Pancreas (tissue), 10 donors: Measurements from ENCODE around the gene ZSWIM5. TPM values are rescaled to one million over a fixed set of nuclear protein-coding genes. Genes with fewer than 3 reads are reported as not detected.
A peak's percentile ranks its signal among the peaks of the same experiment; 100 is the strongest.
"Not testable (repeated sequence)": the region's sequence is repeated elsewhere in the genome, so short reads cannot be mapped to it uniquely, and the experiment has no call there.

Experiments
- ATAC-seq, 4 donors: fragments of 200-7000 bp; cut with Tn5 transposase; one replicate each; pipeline versions ENCODE4 v1.8.0 to v1.9.1; 2020; ENCODE audit warnings: mild to moderate bottlenecking in 4 of 4, moderate library complexity in 4 of 4
- DNase-seq, 6 donors: peaks; one replicate each; pipeline ENCODE4 v3.0.0-alpha.2; 2020
- FAIRE-seq: peaks from 2 replicates; lab custom pipeline; 2012; peaks lifted over from hg19 to GRCh38; lab: Jason Lieb, UNC
- H3K27ac ChIP-seq, 4 donors: fragments of 200-600 bp; sonication (generic); 1 replicate in 3 of 4; 2 replicates in 1 of 4; pipeline versions ENCODE4 v1.5.0 to v1.8.0; 2020
- H3K27me3 ChIP-seq, 4 donors: fragments of 200-600 bp; one replicate each; pipeline ENCODE4 v1.8.0; 2021
- H3K36me3 ChIP-seq, 3 donors: fragments of 200-600 bp; sonication (generic) in 1 of 3; one replicate each; pipeline versions ENCODE4 v1.5.0 to v1.8.0; 2020 to 2021
- H3K4me1 ChIP-seq, 3 donors: fragments of 200-600 bp; one replicate each; pipeline ENCODE4 v1.8.0; 2021
- H3K4me3 ChIP-seq, 4 donors: fragments of 200-600 bp; sonication (generic) in 2 of 4; one replicate each; pipeline versions ENCODE4 v1.5.0 to v1.8.0; 2020 to 2021
- H3K9me3 ChIP-seq, 4 donors: fragments of 200-600 bp; one replicate each; pipeline ENCODE4 v1.8.0; 2021
- WGBS, 2 donors: extraction: QIAGEN DNeasy Blood & Tissue Kit; methylation state at CpG; one replicate each; pipeline ENCODE4 v1.1.7; 2013; 5-methylcytosine and 5-hydroxymethylcytosine counted together
- intact Hi-C, 3 donors: fragments of 100-400 bp; cut with DNase I; formaldehyde crosslinking; loops; one replicate each; pipeline versions ENCODE4 v1.11.1 to v1.14.2; 2022
- polyA plus RNA-seq, 2 donors: library from polyadenylated mRNA; stranded (reverse); fragments of 200-250 nt; gene quantifications; one replicate each; pipeline ENCODE4 v1.2.3, GENCODE V29; 2013
- total RNA-seq, 6 donors: library from RNA; stranded (reverse); fragmentation: NEBNext Ultra II Directional in 4 of 6; extraction: Animal tissue kit (Norgen Biotek cat#: 25700) in 4 of 6; gene quantifications; one replicate each; pipeline versions ENCODE4 v1.2.1 to v1.2.4, GENCODE V29; 2021 to 2023
- TF ChIP-seq, protein P1 (sequence below), 4 donors: fragments of 200-600 bp; sonication (generic) in 3 of 4; IDR thresholded peaks; one replicate each; pipeline versions ENCODE4 v1.5.0 to v1.8.0; 2021; ENCODE audit warnings: antibody characterized with exemption in 4 of 4
- donor health status: healthy with polysubstance abuse.
- donor health status: DM: no; HTN: no; CAD: no; lungs with moderate emphysema.
- donor health status: DM: no; HTN: no; CAD: no.
- donor health status: control.
- donor health status: control.
- donor health status: Bipolar disorder and iron deficiency.
- donor health status: DM: yes; HTN: yes; CAD: no.
- donor health status: DM: no; HTN: no; CAD: no.
- donor health status: DM: no; HTN: no; CAD: no.
- donor health status: DM: yes; HTN: yes; CAD: no.

The ZSWIM5 gene
- total and polyA plus RNA-seq, 8 donors = 0.76 to 2.7 (median 2.4) TPM

DNA sequence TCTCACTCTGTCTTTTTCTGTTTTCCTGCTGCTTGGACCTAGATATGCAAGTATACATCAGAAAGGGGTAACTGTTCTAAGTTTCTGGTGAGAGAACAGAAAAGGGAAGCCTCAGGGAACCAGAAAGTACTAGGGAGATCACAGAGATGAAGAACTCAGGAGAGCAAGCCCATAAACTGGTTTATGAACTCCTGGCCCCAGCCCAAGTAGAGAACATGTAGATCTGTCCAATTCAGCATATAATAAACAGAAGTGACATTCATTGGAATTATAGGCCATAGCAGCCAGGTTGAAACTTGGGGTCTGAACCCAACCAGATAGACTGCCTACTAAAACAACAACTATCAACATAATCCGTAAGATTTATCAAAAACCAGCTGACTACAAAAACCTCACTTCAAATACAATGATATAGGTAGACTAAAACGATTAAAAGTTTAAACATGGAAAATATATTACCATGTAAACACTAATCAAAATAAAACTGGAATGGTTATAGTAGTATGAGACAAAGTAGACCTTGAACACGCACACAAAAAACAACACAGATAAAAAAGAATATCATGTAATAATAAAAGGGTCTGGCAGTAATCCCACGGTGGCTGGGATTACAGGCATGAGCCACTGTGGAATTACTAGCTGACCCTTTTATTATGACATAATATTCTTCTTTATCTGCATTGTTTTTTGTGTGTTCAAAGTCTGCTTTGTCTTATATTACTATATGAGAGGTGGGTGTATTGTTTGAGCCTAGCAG, 65.0 kb downstream of the ZSWIM5 start:
- TF ChIP-seq, protein P1, sequence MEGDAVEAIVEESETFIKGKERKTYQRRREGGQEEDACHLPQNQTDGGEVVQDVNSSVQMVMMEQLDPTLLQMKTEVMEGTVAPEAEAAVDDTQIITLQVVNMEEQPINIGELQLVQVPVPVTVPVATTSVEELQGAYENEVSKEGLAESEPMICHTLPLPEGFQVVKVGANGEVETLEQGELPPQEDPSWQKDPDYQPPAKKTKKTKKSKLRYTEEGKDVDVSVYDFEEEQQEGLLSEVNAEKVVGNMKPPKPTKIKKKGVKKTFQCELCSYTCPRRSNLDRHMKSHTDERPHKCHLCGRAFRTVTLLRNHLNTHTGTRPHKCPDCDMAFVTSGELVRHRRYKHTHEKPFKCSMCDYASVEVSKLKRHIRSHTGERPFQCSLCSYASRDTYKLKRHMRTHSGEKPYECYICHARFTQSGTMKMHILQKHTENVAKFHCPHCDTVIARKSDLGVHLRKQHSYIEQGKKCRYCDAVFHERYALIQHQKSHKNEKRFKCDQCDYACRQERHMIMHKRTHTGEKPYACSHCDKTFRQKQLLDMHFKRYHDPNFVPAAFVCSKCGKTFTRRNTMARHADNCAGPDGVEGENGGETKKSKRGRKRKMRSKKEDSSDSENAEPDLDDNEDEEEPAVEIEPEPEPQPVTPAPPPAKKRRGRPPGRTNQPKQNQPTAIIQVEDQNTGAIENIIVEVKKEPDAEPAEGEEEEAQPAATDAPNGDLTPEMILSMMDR (IDR thresholded peaks at IDR 0.05) = no peak
- Histone ChIP-seq H3K4me3 (no peak overlapping the region), H3K27me3 (no peaks in the 10 kb centered on the region), H3K36me3 (no peaks in the 10 kb centered on the region), H3K4me1 (peaks cover 0 to 6% (median 0%) of the 10 kb centered on the region in 3 donors), H3K9me3 (no peaks in the 10 kb centered on the region), H3K27ac (no peak overlapping the region)
- ATAC-seq = peak in 1 of 4 donors; percentile 40
- FAIRE-seq = no peak
- DNase-seq = no peak
- intact Hi-C loops = no loop called here
- 39 to 51% methylated on average over 4 of the region's 4 CpGs for WGBS, 2 donors

DNA sequence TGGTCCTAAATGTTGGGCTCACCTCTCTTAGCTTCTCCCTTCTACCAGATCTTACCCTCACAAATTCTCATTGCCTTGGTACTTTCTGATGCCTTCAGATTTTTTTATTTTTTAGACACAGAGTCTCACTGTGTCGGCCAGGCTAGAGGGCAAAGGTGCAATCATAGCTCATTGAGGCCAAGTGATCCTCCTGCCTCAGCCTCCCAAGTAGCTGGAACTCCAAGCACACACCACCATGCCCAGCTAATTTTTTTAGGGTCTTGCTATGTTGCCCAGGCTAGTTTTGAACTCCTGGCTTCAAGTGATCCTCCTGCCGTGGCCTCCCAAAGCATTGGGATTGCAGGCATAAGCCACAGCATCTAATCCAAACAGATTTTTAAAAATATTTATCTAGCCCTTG, 69.4 kb downstream of the ZSWIM5 start:
- FAIRE-seq = no peak
- no peak for DNase-seq
- TF ChIP-seq, protein P1 (IDR thresholded peaks at IDR 0.05) = no peak
- H3K36me3 ChIP-seq = no peaks in the 10 kb centered on the region
- no peak overlapping the region for H3K4me3 ChIP-seq
- no peaks in the 10 kb centered on the region for H3K27me3 ChIP-seq
- intact Hi-C loops = no loop called here
- WGBS, 2 donors = 95 to 98% methylated on average over 2 of the region's 2 CpGs
- no peaks in the 10 kb centered on the region for H3K9me3 ChIP-seq
- no peak for ATAC-seq
- no peak overlapping the region for H3K27ac ChIP-seq
- H3K4me1 ChIP-seq = peaks cover 5 to 20% (median 13%) of the 10 kb centered on the region in 3 donors

DNA sequence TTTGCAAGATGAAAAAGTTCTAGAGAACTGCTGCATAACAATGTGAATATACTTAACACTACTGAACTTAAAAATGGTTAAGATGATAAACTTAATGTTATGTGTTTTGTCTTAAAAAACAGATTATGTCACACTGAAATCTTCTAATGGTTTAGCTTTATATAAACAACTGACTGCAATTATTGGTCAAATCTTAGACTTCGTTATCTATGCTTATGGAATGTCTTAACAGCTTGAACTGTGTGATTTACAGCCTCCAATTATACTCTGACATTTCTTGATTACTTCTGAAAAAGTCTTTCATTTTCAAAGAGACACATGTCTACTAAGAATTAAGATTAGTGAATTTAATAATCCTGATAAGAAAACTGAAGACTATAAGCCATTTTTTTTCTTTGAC, 71.1 kb downstream of the ZSWIM5 start:
- no peaks in the 10 kb centered on the region for H3K27me3 ChIP-seq
- TF ChIP-seq, protein P1 (IDR thresholded peaks at IDR 0.05) = no peak
- peak overlapping the region in 2 of 4 donors; percentile 73 to 78 for H3K27ac ChIP-seq
- H3K36me3 ChIP-seq = no peaks in the 10 kb centered on the region
- DNase-seq (no peak), ATAC-seq (no peak), FAIRE-seq (peak; percentile 17)
- intact Hi-C loops = no loop called here
- 67 to 76% methylated on average over 1 of the region's 1 CpG for WGBS, 2 donors
- peaks cover 5 to 14% (median 13%) of the 10 kb centered on the region in 3 donors for H3K4me1 ChIP-seq
- no peaks in the 10 kb centered on the region for H3K9me3 ChIP-seq
- H3K4me3 ChIP-seq = no peak overlapping the region

DNA sequence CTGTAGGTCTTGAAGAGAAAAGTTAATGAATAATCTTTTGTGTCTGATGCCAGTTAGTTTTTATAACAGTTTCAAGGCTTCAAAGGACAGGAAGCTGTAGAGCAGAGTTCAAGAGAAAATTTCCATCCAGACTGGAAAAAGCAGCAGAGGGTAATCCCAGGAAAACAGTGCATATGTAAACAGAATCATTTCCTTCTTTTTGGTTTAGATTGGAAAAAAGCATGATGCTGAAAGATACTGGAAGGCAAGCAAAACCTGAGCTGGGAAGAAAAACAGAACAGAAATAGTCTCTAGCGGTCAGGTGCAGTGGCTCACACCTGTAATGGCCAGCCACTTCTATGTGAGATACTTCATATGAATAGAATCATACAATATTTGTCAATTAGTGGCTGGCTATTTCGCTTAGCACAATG, 71.9 kb downstream of the ZSWIM5 start:
- intact Hi-C loops = no loop called here
- no peaks in the 10 kb centered on the region for H3K36me3 ChIP-seq
- TF ChIP-seq, protein P1 (IDR thresholded peaks at IDR 0.05) = no peak
- peak overlapping the region in 1 of 4 donors; percentile 4 for H3K4me3 ChIP-seq
- H3K9me3 ChIP-seq = no peaks in the 10 kb centered on the region
- H3K4me1 ChIP-seq = peaks cover 5 to 14% (median 13%) of the 10 kb centered on the region in 3 donors
- DNase-seq (no peak), ATAC-seq (peak; percentile 93 to 99 (median 96)), FAIRE-seq (peak; percentile 78)
- no peaks in the 10 kb centered on the region for H3K27me3 ChIP-seq
- WGBS, 2 donors = 13 to 29% methylated on average over 2 of the region's 2 CpGs
- H3K27ac ChIP-seq = peak overlapping the region in 2 of 4 donors; percentile 73 to 78

DNA sequence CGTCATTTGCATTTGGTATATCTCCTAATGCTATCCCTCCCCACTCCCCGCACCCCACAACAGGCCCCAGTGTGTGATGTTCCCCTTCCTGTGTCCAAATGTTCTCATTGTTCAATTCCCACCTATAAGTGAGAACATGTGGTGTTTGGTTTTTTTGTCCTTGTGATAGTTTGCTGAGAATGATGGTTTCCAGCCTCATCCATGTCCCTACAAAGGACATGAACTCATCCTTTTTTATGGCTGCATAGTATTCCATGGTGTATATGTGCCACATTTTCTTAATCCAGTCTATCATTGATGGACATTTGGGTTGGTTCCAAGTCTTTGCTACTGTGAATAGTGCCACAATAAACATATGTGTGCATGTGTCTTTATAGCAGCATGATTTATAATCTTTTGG, 73.7 kb downstream of the ZSWIM5 start:
- H3K36me3 ChIP-seq, H3K27me3 ChIP-seq, FAIRE-seq, H3K9me3 ChIP-seq, intact Hi-C loops, H3K27ac ChIP-seq, ATAC-seq, DNase-seq, H3K4me3 ChIP-seq: not testable (repeated sequence)
- 97 to 98% methylated on average over 2 of the region's 2 CpGs for WGBS, 2 donors
- peaks cover 5 to 14% (median 13%) of the 10 kb centered on the region in 3 donors for H3K4me1 ChIP-seq
